Measurements from ENCODE around the gene INHBC. TPM values are rescaled to one million over a fixed set of nuclear protein-coding genes. Genes with fewer than 3 reads are reported as not detected.
A peak's percentile ranks its signal among the peaks of the same experiment; 100 is the strongest.

Gene INHBC
- total RNA-seq, 2 donors from 2014 or later, result not detected

DNA sequence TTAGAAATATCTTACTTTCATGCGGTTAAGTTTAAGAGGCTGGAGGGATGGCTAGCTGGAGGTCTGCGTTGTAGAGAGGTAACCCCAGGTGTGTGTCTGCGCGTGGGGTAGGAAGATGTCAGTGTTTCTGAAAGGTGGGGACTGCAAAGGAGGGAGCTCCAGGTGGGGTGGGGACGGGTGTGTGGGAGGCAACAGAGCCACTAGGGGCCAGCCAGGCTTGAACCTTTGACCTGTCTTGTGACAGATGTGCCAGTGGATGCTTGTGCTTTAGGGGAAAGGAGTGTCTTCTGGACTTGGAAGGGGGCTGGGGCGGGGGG is 25.8 kb downstream of the INHBC start:
- Mint-ChIP-seq H3K36me3 (ENCODE audit: low read depth) (no peaks in the 10 kb centered on the region), H3K27ac (no peak overlapping the region), H3K9me3 (no peaks in the 10 kb centered on the region), H3K4me1 (peaks cover 25% of the 10 kb centered on the region), H3K27me3 (ENCODE audit: insufficient read depth) (peaks cover 40% of the 10 kb centered on the region), H3K4me3 (peak overlapping the region; percentile 83)
- Histone ChIP-seq H3K9me3 (ENCODE audit: control insufficient read depth, low read length) (no peaks in the 10 kb centered on the region), H3K27ac (ENCODE audit: low read depth, low read length) (no peak overlapping the region), H3K4me1 (ENCODE audit: control insufficient read depth, insufficient read depth, low read length) (no peaks in the 10 kb centered on the region), H3K27me3 (ENCODE audit: control insufficient read depth, insufficient read depth, low read length, poor library complexity, severe bottlenecking) (peaks cover 30% of the 10 kb centered on the region), H3K9ac (ENCODE audit: extremely low read depth, low read length, poor library complexity, severe bottlenecking) (no peak overlapping the region), H3K4me3 (ENCODE audit: low read length) (peak overlapping the region; percentile 40), H3K36me3 (ENCODE audit: control insufficient read depth, insufficient read depth, low read length) (no peaks in the 10 kb centered on the region)
- no peak for DNase-seq
- TF ChIP-seq CTCF (conservative IDR thresholded peaks at IDR 0.05), result no peak
- WGBS, 2 experiments (ENCODE audit: insufficient coverage in 1 of 2, insufficient read length in 1 of 2), result 0 to 10% methylated on average over 2 to 6 of the region's 6 CpGs

DNA sequence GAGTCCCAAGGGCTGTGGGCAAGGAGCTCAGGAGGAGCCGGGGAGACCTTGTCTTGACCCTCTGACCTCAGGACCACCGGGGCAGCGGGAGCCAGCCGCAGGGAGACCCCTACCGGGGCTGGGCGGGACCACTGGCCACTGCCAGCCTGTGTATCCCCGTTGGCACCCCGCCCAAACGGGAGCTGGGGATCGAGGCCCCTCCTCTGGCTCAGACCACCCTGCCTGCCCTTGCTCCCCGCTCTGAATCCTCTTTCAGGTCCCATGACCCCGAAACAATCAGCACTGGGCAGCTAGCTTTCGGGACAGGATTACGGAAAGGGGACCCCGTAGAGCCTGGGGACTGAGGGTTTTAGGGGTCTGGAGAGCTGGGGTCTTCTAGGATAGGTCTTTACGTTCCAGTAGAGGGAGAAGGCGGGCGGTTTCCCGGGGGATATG is 26.3 kb downstream of the INHBC start:
- peak overlapping the region; percentile 44 for H3K27ac ChIP-seq (ENCODE audit: low read depth, low read length)
- WGBS, 2 experiments (ENCODE audit: insufficient coverage in 1 of 2, insufficient read length in 1 of 2), result 0 to 1% methylated on average over 4 to 17 of the region's 19 CpGs
- TF ChIP-seq CTCF (conservative IDR thresholded peaks at IDR 0.05), result peak; percentile 58
- H3K9me3 ChIP-seq (ENCODE audit: control insufficient read depth, low read length), result no peaks in the 10 kb centered on the region
- H3K4me3 Mint-ChIP-seq, result peak overlapping the region; percentile 83
- H3K36me3 ChIP-seq (ENCODE audit: control insufficient read depth, insufficient read depth, low read length), result no peaks in the 10 kb centered on the region
- no peaks in the 10 kb centered on the region for H3K4me1 ChIP-seq (ENCODE audit: control insufficient read depth, insufficient read depth, low read length)
- H3K9ac ChIP-seq (ENCODE audit: extremely low read depth, low read length, poor library complexity, severe bottlenecking), result peak overlapping the region; percentile 18
- no peaks in the 10 kb centered on the region for H3K9me3 Mint-ChIP-seq
- H3K4me1 Mint-ChIP-seq, result peaks cover 21% of the 10 kb centered on the region
- H3K36me3 Mint-ChIP-seq (ENCODE audit: low read depth), result no peaks in the 10 kb centered on the region
- DNase-seq, result peak; percentile 95
- peaks cover 34% of the 10 kb centered on the region for H3K27me3 ChIP-seq (ENCODE audit: control insufficient read depth, insufficient read depth, low read length, poor library complexity, severe bottlenecking)
- peak overlapping the region; percentile 52 for H3K27ac Mint-ChIP-seq
- H3K4me3 ChIP-seq (ENCODE audit: low read length), result peak overlapping the region; percentile 87
- peaks cover 40% of the 10 kb centered on the region for H3K27me3 Mint-ChIP-seq (ENCODE audit: insufficient read depth)

GRCh38 chr12:57461276-57461916 is 26.8 kb downstream of the INHBC start:
- no peaks in the 10 kb centered on the region for H3K9me3 ChIP-seq (ENCODE audit: control insufficient read depth, low read length)
- H3K4me3 Mint-ChIP-seq, result peak overlapping the region; percentile 83
- H3K9me3 Mint-ChIP-seq, result no peaks in the 10 kb centered on the region
- H3K27ac Mint-ChIP-seq, result peak overlapping the region; percentile 90
- WGBS, 2 experiments (ENCODE audit: insufficient coverage in 1 of 2, insufficient read length in 1 of 2), result 0% methylated on average over 4 to 31 of the region's 32 CpGs
- H3K9ac ChIP-seq (ENCODE audit: extremely low read depth, low read length, poor library complexity, severe bottlenecking), result peak overlapping the region; percentile 18
- H3K27me3 Mint-ChIP-seq (ENCODE audit: insufficient read depth), result peaks cover 38% of the 10 kb centered on the region
- H3K27ac ChIP-seq (ENCODE audit: low read depth, low read length), result peak overlapping the region; percentile 44
- peaks cover 16% of the 10 kb centered on the region for H3K4me1 Mint-ChIP-seq
- TF ChIP-seq CTCF (conservative IDR thresholded peaks at IDR 0.05), result no peak
- peak overlapping the region; percentile 87 for H3K4me3 ChIP-seq (ENCODE audit: low read length)
- no peaks in the 10 kb centered on the region for H3K4me1 ChIP-seq (ENCODE audit: control insufficient read depth, insufficient read depth, low read length)
- no peaks in the 10 kb centered on the region for H3K36me3 ChIP-seq (ENCODE audit: control insufficient read depth, insufficient read depth, low read length)
- H3K36me3 Mint-ChIP-seq (ENCODE audit: low read depth), result no peaks in the 10 kb centered on the region
- peaks cover 35% of the 10 kb centered on the region for H3K27me3 ChIP-seq (ENCODE audit: control insufficient read depth, insufficient read depth, low read length, poor library complexity, severe bottlenecking)
- peak; percentile 95 for DNase-seq
